Kidney glomerular epithelial cell (primary cell): ENCODE results near the gene FRMD8.
"Not testable (repeated sequence)": the region's sequence is repeated elsewhere in the genome, so short reads cannot be mapped to it uniquely, and the experiment has no call there.

ENCODE experiments used
- DNase-seq: peaks from one replicate; lab custom pipeline; 2025; lab: John Stamatoyannopoulos, UW

Gene FRMD8

DNA sequence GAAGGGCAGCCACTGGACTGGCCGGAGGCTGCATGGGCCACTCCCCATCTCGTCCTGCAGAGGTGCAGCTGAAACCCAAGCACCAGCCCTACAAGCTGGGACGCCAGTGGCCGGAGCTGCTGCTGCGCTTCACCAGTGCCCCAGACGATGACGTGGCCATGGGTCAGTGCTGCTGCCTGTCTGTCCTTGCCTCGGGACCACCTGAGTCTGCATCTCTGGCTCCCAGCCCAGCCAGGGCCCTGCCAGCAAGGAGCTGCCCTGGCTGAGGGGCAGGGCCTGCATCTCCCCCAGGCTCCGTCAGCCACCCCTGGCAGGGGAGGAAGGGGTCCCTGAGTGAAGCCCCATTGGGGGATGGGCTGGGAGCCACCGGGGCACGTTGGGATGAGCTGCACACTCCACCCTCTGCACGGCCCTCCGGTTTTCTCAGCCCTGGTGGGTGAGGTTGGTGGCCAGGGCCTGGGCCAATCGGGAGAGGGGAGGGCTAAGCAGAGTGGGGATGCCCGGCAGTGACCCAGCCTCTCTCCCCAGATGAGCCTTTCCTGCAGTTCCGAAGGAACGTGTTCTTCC is 7.2 kb downstream of the FRMD8 start:
- DNase-seq, result no peak

DNA sequence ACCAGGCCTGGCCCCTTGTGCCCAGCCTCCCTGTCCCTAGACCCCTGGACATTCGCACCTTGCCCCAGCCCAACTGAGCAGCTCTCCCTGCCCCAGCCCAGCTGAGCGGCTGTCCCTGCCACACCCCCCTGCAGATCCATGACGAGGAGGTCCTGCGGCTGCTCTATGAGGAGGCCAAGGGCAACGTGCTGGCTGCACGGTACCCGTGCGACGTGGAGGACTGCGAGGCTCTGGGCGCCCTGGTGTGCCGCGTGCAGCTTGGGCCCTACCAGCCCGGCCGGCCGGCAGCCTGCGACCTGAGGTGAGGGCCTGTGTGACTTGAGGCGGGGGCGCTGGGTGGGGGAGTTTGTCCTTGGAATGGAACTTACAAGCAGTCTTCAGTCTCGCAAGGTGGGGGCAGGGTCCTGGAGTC is 7.7 kb downstream of the FRMD8 start:
- no peak for DNase-seq

DNA sequence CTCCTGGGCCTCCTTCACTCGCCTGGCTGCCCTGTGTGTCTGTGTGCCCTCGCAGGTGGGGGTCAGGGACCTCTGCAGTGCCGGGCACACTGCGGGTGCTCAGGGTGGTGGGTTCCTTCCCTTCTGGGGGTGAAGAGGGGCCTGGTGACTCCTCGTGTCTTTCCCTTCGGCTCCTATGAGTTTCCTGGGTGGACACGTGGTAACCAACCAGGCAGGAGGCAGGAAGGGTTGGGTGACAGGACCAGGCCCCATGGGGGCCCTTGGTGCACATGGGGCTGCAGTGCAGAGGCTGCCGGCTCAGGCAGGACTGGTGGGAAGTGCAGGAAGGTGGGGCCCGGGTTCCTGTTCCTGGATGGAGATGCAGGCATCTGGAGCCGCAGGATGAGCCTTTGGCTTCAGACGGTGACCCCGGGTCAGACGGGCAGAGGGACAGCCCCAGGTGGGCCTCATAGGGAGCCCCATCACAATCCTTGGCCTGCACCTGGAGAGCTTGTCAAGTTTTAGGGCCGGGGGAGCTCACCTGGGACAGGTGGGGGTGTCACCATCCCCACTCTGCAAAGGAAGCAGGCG is 9.6 kb downstream of the FRMD8 start:
- DNase-seq, result no peak

DNA sequence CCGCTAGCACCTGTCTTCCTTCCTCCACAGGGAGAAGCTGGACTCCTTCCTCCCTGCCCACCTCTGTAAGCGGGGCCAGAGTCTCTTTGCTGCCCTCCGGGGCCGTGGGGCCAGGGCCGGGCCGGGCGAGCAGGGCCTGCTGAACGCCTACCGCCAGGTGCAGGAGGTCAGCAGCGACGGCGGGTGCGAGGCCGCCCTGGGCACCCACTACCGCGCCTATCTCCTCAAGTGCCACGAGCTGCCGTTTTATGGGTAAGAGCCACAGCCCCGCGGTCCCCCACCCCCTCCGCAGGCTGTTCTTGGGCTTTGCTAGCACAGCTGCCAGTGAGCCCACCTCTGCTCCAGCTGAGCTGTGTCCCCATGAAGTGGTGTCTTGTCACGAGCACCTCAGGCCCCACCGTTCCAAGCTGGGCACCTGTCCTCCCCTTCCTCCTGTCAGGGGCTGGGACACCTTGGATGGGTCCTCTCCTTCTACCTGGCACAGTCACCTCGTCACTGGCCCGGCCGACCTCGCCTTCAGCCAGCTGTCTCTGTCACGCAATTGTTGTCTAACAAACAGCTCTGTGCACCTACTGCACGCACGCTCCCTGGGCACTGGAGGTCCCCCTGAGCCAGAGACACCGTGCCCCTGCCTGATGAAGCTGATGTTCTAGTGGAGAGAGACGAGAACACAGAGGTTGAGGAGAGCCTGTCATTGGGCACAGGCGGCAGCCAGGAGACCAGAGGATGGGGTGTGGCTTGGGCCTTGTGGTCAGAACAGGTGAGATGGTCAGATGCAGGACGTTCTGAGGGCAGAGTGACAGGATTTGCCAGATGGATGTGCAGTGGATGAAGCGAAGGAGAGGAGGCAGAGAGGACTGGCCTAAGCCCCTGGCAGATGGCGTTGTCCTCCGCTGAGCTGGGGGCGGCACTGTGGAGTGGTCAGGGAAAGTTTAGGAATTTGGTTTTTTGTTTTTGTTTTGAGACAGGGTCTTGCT is 10.6 kb downstream of the FRMD8 start:
- no peak for DNase-seq

DNA sequence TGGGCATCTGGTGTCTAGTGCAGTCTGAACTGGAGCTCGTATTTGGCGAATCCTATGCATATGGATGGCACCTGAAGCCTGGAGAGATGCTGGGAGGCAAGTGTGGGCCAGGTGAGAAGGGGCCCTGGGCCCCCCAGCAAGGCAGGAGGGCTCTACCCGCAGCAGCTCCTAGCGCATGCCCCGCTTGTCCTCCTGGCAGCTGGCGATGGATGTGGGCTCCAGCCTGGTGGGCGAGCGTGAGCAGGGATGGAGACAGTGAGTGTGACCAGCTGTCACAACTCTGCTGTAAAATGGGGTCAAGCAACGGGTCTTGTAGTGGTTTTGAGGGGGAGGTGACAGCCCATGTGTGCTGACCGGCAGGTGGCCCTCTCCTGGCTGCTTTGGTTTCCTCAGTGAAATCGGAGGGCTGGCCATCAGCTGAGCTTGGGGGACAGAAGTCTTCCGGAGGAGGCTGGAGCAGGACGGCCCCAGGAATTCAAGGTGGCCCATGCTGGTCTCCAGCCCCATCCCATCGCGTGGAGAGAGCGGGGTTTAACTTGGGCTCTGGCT is 12.0 kb downstream of the FRMD8 start:
- DNase-seq, result no peak

DNA sequence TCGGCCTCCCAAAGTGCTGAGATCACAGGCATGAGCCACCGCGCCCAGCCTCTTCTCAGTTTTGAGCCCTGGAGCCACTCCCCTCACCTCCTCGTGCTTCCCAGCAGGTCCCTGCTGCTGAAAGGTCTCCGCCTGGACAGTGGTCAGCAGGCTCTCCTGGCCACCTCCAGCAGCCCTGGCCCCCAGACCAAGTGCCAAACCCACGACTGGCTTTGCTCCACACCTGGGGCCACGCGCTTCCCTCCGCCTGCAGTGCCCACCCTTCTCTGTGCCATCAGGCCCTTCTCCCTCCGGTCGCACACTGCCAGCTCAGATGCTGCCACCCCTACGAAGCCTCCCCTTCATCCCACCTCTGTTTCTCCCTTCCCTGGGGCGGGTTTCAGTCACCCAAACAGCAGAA is 12.8 kb downstream of the FRMD8 start:
- DNase-seq, result no peak

DNA sequence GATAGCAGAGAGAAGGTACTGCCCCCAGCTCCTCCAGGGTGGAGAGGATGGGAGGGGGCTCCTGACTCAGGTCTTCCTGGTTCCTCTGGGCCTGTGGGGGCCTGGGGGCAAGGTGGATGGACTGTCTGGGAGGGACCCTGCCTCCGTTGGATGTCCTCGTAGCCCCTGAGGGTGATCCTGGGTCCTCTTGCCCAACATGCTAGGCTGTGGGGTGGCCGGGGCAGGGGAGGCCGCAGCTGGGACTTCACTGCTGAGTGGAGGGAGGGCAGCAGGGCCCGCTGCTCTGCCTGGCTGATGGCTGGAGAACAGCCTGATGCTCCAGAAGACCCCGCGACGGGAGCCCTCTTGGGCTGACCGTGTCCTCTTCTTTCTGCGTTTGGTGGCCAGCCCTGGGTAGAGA is 13.4 kb downstream of the FRMD8 start:
- no peak for DNase-seq

DNA sequence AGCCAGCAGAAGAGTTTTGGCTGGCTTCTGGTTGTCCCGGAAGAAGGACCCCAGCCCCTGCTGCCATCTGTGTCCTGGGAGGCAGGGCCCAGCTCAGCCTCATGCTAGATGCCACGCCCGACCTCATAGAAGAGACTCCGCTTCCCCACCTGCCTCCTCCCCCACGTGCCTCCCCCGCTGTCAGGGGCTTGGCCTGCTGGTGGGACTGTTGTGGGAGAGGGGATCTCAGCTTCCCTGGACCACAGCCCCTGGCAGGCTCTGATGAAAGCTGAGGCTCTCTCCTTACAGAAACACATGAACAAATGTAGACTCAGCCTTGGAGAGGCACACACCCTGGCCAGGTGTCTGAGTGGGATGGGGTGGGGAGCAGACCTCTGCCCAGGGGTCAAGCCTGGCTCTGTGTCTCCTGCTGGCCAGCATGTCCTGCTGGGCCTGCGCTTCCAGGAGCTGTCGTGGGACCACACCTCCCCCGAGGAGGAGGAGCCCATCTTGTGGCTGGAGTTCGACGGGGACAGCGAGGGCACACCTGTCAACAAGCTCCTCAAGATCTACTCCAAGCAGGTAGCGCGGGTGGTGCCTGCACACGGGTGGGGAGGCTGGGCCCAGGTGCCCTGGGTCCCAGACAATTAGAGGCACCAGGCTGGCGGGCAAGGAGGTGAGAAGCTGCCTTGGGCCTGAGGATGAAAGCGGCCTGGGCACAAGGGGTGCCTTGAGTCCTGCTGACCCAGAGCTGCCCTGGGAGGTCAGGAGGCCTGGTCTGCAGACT is 14.1 kb downstream of the FRMD8 start:
- no peak for DNase-seq

DNA sequence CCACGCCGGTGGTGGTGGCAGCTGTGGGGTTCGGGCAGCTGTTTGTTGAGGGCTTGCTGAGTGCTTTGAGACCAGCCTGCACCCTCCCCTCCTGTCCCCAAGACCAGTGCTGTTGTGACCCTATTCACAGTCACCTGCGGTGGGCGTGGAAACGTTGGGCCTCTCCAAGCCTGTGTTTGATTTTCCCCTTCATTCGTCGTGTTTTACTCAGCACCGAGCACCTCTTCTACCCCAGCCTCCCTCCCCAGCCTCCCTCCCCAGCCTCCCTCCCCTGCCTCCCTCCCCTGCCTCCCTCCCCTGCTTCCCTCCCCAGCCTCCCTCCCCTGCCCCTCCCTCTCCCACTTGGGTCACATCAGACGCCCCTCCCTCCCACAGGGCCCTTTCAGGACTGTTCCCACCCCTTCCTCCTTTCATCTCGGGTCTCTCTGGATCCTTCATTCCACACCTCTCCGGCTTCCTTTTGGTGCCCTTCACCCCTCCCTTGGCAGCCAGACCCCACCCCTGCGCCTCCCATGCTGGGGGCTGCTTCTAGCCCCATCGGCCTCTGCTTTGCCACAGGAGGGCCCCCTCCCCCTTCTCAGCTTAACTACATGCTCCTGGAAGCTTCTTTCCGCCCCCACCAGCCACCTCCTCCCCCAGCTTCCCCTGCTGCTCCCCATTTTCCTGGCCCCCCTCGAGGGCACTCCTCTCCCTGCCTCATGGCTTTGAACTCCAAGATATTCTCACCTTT is 14.8 kb downstream of the FRMD8 start:
- no peak for DNase-seq

DNA sequence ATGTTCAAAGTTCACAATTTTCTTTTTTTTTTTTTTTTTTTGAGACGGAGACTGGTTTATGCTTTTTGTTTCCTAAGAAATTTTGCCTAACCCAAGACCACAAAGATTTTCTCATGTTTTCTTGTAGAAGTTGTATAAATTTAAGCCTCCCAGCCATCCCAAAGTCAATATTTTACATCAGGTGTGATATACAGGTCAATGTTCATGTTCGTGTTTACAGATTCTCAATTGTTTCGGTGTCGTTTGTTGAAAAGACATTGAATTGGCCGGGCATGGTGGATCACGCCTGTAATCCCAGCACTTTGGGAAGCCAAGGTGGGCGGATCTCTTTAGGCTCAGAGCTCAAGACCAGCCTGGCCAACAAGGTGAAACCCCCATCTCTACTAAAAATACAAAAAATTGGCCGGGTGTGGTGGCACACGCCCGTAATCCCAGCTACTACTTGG is 15.4 kb downstream of the FRMD8 start:
- DNase-seq, result no peak

DNA sequence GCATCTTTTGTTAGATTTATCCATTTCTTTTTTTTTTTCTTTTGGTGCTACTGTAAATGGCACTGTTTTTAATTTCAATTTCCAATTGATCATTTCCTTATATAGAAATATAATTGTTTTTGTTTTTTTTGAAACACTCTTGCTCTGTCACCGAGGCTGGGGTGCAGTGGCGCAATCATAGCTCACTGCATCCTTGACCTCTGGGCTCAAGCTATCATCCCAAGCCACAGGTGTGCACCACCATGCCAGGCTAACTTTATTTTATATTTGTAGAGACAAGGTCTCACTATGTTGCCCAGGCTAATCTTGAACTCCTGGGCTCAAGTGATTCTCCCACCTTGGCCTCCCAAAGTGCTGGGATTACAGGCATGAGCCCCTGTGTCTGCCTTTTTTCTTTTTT is 16.4 kb downstream of the FRMD8 start:
- DNase-seq, result no peak

DNA sequence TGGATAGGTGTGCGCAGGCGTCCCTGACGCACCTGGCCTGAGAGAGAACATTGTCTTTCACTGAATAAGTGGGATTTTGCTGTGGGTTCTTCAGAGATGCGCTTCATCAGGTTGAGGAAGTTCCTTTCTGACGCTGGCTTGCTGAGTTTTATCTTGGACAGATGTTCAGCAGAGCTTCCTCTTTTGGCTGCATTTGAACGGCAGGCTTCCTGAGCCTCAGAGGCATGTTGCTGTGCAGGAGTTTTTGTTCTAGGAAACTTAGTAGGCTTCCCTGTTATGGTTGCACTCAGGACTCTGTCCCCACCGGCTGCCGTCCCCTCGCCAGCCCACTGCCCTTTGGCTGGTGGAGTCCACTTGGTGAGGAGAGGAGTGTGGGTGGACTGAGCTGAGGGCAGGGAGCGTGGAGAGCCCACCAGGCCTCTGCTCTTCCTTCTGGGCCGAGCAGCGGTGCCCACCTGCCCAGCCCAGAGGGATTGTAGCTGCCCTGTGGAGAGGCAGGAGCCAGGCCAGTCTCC is 17.2 kb downstream of the FRMD8 start:
- DNase-seq, result no peak

DNA sequence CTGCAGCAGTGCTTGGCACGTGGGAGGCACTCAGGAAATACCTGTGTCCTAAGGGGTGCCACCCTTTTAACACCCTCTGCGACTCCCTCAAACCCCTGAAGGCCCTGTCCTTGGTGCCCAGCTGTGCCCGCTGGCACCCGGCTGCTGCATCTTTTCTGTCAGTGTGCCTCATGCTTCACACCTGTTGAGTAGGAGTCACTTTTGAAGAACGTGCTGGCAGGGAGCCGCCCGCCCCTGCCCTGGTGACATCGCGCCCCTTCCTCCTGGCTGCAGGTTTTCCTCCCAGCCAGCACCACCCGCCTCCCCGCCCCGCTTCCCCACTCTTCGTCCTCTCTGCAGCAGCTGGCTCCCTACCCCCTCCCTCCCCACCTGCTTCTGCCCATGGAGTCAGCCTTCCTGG is 17.8 kb downstream of the FRMD8 start:
- no peak for DNase-seq

DNA sequence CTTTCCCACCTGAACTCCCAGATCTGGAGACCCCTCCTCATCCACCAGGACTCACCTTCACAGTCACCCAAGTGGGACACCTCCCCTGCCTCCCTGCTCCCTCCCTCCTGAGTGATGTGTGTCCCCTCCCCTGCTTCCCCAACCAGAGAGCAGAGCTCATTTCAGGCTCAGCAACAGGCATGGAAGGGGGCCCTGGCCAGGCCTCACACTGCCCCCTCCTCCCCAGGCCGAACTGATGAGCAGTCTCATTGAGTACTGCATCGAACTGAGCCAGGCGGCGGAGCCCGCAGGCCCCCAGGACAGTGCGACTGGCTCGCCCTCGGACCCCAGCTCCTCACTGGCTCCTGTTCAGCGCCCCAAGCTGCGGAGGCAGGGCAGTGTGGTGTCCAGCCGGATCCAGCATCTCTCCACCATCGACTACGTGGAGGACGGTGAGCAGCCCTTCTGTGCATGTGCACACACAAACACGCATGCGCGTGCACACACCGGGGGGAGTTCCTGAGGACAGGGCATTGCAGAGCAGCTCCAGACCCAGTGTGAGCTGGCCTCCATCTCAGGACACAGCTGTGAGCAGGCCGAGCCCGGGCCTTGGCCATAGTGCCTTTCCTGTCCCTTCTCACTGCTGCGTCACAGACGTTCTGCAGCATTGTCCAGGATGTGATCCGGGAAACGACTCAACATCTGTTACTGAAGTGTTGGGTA is 18.4 kb downstream of the FRMD8 start:
- no peak for DNase-seq

DNA sequence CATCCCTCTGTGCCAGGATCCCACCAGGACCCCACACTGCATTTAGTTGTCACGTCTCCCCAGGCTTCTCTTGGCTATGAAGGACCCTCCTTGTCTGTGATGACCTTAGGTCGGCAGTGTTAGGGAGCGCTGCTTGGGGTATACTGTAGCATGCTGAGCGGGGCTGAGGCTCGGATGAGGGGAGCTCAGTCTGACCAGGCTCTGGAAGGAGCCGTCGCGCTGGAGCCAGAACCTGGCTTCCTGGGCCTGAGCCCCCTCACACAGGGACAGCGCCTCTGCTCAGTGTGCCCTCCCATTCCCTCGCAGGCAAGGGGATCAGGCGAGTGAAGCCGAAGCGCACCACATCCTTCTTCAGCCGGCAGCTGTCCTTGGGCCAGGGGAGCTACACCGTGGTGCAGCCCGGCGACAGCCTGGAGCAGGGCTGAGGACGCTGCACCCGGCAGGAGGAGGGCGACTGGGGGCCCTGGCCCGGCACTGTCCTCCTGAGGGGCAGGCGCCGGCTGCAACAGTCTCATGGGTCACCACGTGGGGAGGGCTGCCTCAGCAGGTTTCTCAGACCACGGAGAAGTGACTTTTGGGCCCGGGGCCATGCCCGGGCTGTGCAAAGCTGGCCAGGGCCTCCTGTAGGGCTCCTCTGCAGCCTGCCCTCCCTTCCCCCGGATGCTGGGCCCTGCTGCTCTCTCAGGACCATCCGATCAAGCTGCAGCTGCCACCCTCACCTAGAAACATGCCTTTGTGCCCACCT is 24.7 kb downstream of the FRMD8 start:
- no peak for DNase-seq

DNA sequence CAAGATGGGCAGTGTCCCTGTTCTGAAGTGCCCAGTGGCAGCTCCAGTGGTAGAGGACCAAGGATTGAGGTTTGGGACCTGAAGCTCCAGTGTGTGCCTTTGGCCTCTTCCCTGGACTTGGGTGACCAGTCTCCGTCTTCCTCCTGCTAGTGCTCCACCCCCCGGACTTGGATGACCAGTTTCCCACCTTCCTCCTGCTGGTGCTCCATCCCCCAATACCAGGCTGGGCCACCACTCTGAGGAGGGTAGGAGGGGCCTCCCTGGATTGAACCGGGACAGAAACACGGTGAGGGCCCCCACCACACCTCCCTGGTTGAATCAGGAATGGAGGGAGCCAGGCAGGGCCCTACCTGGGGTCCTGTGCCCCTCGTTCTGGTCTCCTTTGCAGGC is 25.2 kb downstream of the FRMD8 start:
- DNase-seq, result no peak

DNA sequence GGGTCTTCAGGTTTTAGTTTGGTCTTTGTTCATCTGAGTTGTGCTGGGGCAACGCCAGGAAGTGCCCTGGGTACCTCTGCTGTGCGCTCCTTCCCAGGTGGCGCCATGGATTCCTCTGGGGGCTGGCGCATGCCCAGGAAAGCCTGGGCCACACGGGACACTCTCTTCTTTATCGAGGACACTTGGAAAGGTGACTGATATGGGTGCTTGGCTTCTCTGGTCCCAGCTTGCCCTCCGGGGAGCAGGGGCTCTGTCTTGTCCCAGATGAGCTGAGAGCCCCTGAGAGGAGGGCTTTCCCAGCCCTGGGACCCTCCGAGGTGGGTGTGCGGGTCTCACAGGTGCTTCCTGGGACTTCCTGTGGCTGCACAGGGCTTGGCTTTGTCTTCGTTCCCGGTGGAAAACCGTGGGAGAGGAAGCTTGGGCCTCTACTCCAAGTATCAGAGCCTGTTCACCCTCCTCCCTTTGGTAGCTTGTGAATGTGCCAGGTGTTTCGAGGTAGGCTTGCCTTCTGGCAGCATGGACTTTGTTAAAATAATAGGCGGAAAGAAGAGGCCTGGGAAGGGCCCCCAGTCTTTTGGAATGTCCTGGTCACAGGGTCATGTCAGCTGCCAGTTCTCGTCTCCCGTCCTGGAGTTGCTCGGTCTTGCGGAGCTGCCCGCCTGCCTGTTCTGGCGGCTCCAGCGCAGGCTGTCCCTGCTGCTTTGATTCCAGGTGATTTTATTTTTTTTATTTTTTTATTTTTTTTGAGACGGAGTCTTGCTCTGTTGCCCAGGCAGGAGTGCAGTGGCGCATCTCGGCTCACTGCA is 26.0 kb downstream of the FRMD8 start:
- DNase-seq, result no peak

DNA sequence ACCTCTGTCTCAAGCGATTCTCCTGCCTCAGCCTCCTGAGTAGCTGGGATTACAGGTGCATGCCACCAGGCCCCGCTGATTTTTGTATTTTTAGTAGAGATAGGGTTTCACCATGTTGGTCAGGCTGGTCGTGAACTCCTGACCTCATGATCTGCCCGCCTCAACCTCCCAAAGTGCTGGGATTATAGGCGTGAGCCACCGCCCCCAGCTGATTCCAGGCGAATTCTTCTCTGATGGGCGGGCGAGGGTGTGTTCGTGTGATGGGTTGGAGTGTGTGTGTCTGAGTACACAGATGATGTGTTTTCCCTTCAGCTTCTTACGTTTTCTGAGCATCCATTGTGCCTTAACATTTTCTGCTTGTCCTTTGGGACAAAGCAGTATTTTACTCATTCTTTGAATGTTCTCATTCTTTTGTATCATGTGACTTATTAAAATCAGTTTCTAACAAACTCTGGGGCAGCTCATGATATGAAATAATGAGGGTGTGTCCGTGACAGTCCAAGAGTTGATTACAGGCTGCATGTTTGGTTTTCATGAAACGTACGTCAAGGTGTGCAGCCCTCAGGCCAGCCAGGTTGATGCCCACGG is 26.7 kb downstream of the FRMD8 start:
- DNase-seq, result not testable (repeated sequence)
